ENCODE results near the gene PPM1B.

PPM1B gene

DNA sequence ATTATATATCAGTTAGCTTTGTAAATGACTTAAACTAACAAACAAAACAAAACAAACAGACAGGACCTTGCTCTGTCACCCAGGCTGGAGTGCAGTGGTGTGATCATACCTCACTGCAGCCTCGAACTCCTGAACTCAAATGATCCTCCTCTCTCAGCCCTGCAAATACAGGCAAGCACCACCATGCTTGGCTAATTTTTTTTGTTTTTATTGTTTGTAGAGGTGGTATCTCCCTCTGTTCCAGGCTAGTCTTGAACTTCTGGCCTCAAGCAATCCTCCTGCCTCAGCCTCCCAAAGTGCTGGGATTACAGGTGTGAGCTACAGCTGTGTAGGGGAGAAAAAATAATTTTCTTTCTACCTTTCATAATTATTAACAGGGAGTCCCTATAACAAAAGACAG lies 33.8 kb upstream of the PPM1B start:
- no peak overlapping the region for H2AFZ ChIP-seq (ENCODE audit: low read depth)
- no peaks in the 10 kb centered on the region for H3K79me2 ChIP-seq (ENCODE audit: insufficient read depth, low read depth)
- H3K4me1 ChIP-seq (ENCODE audit: low read depth, poor library complexity, severe bottlenecking) = peaks cover 15% of the 10 kb centered on the region
- TF ChIP-seq, protein P1, sequence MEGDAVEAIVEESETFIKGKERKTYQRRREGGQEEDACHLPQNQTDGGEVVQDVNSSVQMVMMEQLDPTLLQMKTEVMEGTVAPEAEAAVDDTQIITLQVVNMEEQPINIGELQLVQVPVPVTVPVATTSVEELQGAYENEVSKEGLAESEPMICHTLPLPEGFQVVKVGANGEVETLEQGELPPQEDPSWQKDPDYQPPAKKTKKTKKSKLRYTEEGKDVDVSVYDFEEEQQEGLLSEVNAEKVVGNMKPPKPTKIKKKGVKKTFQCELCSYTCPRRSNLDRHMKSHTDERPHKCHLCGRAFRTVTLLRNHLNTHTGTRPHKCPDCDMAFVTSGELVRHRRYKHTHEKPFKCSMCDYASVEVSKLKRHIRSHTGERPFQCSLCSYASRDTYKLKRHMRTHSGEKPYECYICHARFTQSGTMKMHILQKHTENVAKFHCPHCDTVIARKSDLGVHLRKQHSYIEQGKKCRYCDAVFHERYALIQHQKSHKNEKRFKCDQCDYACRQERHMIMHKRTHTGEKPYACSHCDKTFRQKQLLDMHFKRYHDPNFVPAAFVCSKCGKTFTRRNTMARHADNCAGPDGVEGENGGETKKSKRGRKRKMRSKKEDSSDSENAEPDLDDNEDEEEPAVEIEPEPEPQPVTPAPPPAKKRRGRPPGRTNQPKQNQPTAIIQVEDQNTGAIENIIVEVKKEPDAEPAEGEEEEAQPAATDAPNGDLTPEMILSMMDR (conservative IDR thresholded peaks at IDR 0.05; ENCODE audit: low read depth, low read length) = no peak
- H3K36me3 ChIP-seq (ENCODE audit: insufficient read depth) = no peaks in the 10 kb centered on the region
- no peaks in the 10 kb centered on the region for H3K27me3 ChIP-seq (ENCODE audit: insufficient read depth, low read depth)
- no peak overlapping the region for H3K27ac ChIP-seq
- no peak overlapping the region for H3K4me3 ChIP-seq (IDR thresholded peaks at IDR 0.05; ENCODE audit: insufficient read depth, low read depth, low read length)
- no peak overlapping the region for H3K4me2 ChIP-seq
- no peaks in the 10 kb centered on the region for H4K20me1 ChIP-seq (ENCODE audit: insufficient read depth)
- no peak overlapping the region for H3K9ac ChIP-seq

DNA sequence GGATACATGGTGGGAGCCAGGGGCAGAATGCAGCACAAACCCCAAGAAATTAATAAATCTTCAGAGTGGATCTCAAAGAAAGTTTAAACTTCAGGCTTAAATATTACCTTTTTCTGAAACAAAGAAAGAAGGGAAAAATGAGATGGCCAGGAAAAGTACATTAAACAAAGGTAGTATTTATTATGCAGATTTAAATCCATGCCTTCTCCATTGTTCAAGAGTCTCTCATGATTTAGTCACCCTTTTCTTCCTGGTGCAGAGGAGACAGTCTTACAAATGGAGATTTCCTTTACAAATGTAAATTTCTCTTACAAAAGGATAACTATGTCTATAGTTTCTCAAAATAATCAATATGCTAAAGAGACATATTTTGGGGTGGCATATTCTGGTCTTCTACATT lies 33.4 kb upstream of the PPM1B start:
- Histone ChIP-seq H3K9ac (no peak overlapping the region), H3K27ac (no peak overlapping the region)
- TF ChIP-seq, protein P1 (conservative IDR thresholded peaks at IDR 0.05; ENCODE audit: low read depth, low read length) = no peak

DNA sequence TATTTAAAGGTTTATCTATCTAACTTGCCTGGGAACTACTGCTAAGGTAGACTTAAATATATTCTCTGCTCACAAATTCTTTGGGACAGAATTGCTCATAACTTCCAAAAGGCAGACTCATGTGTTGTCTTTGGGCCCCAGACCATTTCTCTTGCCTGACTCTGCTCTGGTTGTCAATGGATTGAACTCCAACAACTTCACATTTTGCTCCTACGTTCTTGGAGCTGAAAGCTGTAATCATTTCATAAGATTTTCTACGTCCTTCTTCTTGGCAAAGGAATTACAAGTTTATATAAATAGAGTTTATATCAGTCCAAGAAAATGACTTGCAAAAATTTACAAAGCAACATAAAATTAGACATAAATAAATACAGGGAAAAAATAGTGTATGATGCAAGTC lies 32.9 kb upstream of the PPM1B start:
- Histone ChIP-seq H2AFZ (ENCODE audit: low read depth) (no peak overlapping the region), H3K9ac (no peak overlapping the region), H3K36me3 (ENCODE audit: insufficient read depth) (no peaks in the 10 kb centered on the region), H4K20me1 (ENCODE audit: insufficient read depth) (no peaks in the 10 kb centered on the region), H3K79me2 (ENCODE audit: insufficient read depth, low read depth) (no peaks in the 10 kb centered on the region), H3K27ac (no peak overlapping the region), H3K4me3 (IDR thresholded peaks at IDR 0.05; ENCODE audit: insufficient read depth, low read depth, low read length) (no peak overlapping the region), H3K4me1 (ENCODE audit: low read depth, poor library complexity, severe bottlenecking) (peaks cover 6% of the 10 kb centered on the region), H3K4me2 (no peak overlapping the region), H3K27me3 (ENCODE audit: insufficient read depth, low read depth) (no peaks in the 10 kb centered on the region)
- TF ChIP-seq, protein P1 (conservative IDR thresholded peaks at IDR 0.05; ENCODE audit: low read depth, low read length) = no peak

More for the DNA sequence above, 33.4 kb upstream of the PPM1B start:
- Histone ChIP-seq H3K79me2 (ENCODE audit: insufficient read depth, low read depth) (no peaks in the 10 kb centered on the region), H3K27me3 (ENCODE audit: insufficient read depth, low read depth) (no peaks in the 10 kb centered on the region), H3K36me3 (ENCODE audit: insufficient read depth) (no peaks in the 10 kb centered on the region), H4K20me1 (ENCODE audit: insufficient read depth) (no peaks in the 10 kb centered on the region), H2AFZ (ENCODE audit: low read depth) (no peak overlapping the region), H3K4me2 (no peak overlapping the region), H3K4me3 (IDR thresholded peaks at IDR 0.05; ENCODE audit: insufficient read depth, low read depth, low read length) (no peak overlapping the region), H3K4me1 (ENCODE audit: low read depth, poor library complexity, severe bottlenecking) (peaks cover 10% of the 10 kb centered on the region)

DNA sequence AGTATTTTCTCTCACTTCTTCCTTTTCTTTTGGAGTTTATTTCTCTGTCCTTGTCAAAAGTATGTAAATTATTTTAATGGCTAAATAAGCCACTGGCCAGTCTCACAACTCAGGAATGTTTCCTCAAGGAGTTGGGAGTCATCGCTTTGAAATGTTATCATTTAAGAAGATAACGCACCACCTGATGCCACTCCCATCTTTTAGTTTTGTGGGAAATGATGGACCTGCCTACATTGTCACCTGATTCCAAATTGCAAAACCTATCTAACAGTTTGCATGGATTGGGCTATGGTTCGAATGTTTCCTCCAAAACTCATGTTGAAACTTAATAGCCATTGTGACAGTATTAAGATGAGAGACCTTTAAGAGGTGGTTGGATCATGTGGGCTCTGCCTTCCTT lies 32.4 kb upstream of the PPM1B start:
- no peak overlapping the region for H2AFZ ChIP-seq (ENCODE audit: low read depth)

More for the DNA sequence above, 32.4 kb upstream of the PPM1B start:
- H3K79me2 ChIP-seq (ENCODE audit: insufficient read depth, low read depth) = no peaks in the 10 kb centered on the region
- no peaks in the 10 kb centered on the region for H3K36me3 ChIP-seq (ENCODE audit: insufficient read depth)
- H3K27ac ChIP-seq = no peak overlapping the region
- H3K4me3 ChIP-seq (IDR thresholded peaks at IDR 0.05; ENCODE audit: insufficient read depth, low read depth, low read length) = no peak overlapping the region
- H3K27me3 ChIP-seq (ENCODE audit: insufficient read depth, low read depth) = no peaks in the 10 kb centered on the region
- peaks cover 4% of the 10 kb centered on the region for H3K4me1 ChIP-seq (ENCODE audit: low read depth, poor library complexity, severe bottlenecking)
- no peak overlapping the region for H3K4me2 ChIP-seq
- TF ChIP-seq, protein P1 (conservative IDR thresholded peaks at IDR 0.05; ENCODE audit: low read depth, low read length) = no peak
- H4K20me1 ChIP-seq (ENCODE audit: insufficient read depth) = no peaks in the 10 kb centered on the region
- H3K9ac ChIP-seq = no peak overlapping the region

Measured in KMS-11 (cell line).